DMS 273 treated with DMSO at 0.1 percent for 48 hours (cell line): ENCODE measurements around the gene HDAC1.

Experiments used
- DNase-seq: peaks from one replicate; lab custom pipeline; 2025; lab: John Stamatoyannopoulos, UW

Gene HDAC1

DNA sequence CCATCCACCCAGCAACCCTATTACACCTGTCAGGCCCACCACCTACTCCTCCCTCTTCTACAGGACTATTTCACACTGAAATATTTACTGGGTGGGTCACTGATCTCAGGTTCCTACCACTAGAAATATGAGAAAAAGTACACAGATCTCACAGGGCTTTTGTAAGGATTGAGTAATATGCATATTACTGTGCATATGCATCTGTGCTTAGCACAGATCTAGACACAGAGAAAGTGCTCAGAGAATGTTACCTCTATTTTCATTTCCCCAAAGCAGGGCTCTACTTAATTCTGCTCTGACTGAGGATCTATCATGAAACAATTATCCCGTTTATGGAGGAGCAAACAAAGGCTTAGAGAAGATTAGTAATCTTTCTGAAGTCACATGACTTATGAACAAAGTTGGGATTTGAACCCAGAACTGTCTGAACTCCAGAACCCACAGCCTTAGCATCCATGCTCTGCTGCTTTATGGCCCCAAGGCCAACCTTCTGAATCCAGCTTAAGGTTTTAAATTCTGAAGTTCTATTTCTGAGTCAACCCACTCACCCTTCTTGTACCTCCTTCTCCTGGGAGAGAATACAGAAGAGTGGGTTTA, 82.2 kb downstream of the HDAC1 start:
- DNase-seq, result no peak

DNA sequence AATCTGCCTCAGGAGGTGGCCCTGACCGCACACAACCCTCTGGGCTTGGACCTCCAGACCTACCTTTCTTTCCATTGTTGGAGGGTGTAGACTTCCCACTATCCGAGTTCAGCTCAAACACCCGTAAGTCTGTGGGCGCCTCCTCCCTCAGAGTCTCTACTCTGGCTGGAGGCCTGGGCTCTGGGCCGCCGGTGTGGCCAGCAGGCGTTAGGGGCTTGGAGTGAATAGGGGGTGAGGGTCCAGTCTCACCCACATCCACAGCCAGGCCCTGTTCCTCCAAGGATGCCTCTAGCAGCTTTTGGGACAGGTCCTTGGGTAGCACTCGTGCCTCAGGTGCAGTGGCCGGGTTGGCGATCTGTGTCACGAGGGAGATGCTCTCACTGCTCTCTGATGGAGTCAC, 84.3 kb downstream of the HDAC1 start:
- DNase-seq, result no peak

DNA sequence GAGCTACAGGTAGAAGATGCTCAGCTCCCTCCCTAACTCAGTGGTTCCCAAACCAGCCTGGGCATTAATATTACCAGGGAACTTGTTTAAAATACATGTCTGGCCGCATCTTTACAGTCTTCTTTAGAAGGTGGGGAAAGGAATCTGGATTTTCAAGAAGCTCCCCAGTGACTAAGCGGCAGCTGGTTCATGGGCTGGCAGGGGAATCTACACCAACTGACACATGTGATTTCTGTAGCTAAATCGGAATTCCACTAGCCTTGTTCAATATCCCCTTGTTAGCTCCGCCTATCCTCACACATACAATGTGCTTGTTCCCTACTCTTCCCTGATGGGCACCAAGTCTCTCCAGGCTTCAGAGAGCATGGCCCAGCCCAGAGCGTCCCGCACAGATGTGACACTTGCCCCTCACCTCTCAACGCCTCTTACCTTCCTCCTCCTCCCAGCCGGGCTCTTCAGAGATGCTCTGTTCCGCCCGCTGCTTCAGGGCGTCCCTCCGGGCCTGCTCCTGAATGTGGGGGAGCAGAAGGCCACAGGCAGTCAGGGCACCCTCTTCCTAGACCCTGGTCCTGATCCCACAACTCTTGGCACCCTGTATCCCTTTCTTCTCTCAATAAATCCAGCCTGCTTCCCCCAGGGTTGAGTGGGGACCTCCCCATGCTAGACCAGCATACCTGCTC, 85.8 kb downstream of the HDAC1 start:
- DNase-seq, result no peak

DNA sequence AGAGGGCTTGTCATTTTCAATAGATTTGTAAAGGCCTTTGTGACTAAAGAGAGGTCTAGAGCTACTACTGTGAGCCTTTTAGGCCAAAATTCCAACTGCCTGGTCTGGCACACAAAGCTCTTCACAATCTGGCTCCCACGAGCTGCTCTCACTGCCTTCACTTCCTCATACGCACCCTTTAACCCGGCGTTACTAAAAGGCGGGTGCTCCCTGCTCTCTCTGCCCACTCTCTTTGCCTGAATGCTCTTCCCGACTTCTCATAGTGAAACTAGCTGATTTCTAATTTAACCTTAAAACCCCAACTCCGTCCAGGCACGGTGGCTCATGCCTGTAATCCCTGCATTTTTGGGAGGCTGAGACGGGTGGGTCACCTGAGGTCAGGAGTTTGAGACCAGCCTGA, 88.2 kb downstream of the HDAC1 start:
- DNase-seq, result no peak
